Stromal cell of bone marrow (primary cell): ENCODE results near the gene PAH.

ENCODE experiments used
- DNase-seq: peaks from one replicate; pipeline ENCODE4 v3.0.0-alpha.2; 2012; ENCODE audit warnings: low read depth

Gene PAH

DNA sequence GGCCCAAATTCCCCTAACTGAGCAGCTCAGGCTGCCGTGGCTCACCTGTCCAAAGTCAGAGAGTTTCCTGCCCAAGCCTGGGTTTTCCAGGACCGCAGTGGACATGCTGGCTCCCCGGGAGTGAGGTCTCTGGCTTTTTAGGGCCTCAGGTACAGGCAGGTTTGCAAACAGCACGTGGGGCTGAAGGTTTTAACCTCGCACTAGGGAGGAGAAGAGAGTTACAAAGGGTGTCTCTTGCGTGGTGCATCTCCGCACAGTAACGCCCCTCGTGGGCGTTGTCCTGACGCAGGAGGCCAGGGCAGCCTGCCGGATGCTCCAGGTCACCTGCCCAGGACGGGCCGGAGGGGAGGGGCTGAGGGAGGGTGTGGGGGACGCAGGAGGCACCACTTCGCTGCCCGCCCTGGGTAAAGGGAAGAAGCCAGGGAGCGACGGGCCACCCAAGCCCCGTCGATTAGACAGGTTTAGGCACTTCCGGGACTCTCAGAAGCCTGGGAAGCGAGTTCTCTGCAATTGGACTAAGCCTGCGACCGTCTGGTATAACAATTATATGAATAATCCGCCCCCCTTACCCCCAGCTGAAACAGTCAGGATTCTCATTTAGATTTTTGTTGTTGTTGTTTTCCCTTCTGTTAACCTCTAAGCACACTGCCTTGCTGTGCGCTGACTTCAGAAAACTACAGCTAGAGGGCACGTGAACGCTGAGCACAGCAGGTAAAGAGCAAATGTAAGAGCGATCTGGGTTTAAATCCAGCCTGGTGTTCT is at the start of gene PAH:
Gene PAH (minus strand): TSS at position 219 of the 762 bp plus-strand sequence. CDS start 114 bp downstream, at position 105.
- DNase-seq, result no peak

DNA sequence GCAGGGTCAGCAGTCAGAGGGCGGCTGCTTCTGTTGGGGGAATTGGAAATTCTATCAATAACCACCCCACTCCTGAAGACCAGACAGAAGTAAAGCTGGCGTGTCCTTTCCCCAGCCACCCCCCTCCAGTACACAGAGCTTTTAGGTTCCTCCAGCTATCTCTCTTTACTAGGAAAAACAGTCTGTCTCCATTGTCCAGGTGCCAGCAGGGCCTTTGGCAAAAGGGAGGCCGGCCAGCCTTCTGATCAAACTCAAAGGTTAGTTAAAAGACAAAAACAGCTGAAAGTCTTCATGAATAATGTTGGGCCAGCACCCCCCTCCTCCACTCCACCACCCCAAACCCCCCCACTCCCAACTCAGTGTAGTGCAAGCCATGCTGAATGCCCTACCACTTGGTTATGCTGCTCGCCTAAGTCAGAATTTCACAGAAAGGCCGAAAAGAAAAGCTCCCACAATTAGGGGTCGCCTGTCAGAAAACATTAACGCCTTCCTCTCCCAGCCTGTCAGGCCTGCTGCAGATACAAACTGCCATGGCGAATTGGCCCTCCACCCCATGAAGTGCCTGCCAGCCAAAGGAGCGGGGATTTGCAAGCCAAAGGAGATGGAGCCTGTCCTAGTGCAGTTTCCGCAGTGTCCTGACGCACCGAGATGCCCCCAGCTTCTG is 49.3 kb upstream of the PAH start:
- no peak for DNase-seq

DNA sequence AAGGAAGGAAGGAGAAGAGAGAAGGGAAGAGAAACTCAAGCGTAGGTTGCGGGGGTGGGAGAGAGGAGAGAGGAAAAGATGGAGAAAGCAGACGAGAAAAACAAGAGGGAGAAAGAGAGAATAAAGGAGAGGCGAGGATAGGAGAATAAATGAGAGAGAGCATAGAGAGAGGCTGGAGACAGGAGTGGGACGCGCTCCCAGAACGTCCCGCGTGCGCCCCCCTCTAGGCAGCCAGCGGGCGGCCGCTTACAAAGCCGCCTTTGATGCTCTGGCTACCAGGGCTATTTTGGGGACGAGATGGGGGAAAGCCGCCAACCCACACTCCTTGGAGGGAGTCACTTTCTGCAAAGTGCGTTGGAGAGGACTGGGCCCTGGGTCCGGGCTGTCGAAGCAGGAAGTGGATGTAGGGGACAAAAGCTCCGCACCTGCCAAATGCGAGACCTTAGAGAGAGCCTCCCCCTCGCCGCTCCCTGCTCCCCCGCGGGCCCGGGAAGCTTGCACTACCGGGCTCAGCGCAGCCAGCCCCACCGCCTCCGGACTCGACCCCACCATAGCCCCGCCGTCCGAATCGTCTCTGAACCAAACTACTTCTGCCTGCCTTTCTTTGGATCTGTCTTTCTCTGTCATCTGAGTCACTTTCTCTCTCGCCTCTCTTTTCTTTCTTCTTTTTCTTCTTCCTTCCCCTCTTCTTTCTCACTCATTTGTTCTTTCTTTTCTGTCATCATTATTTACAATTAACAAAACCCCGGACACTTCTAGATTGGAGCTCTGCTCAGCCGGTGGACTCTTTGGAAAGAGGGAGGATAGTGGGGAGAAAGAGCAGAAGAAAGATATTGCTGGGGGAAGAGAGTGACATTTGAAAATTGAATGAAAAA is 48.5 kb upstream of the PAH start:
- no peak for DNase-seq

DNA sequence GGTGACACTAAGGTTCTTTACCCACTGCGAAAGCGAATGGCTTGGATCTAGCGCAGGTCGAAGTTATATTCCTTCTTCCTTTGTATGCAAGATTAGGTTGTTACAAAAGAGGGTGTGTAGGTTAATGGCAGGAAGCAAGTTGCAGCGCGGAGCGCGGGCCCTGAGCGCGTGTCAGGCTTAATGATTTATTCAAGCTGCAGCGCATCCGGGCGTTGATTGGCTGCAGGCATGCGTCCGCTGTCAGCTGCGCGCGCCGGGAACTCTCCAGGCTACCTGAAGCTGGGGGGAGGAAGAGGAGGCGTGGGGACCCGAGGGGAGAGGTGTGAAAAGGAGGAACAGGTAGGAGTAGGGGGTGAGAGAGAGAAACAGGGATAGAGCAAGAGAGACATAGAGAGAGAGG is 47.8 kb upstream of the PAH start:
- no peak for DNase-seq

DNA sequence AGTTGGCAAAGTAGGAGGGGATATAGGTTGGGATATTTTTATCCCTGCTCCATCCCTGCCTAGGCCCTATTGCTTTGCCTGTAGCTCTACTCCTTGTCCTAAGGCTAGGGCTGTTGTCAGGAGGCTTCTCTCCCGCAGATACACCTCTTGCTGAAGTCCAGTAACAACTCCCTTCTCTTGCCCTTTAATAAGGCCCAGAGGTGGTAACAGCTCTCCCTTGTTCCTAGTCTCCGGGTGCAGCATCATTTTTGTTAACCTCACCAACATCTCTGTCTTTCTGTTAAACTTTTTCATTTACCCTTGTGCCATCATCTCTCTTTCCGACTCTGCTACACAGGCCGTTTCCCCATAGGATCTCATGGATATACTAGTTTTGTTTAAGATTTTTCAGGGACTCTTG is 46.8 kb upstream of the PAH start:
- DNase-seq, result no peak

DNA sequence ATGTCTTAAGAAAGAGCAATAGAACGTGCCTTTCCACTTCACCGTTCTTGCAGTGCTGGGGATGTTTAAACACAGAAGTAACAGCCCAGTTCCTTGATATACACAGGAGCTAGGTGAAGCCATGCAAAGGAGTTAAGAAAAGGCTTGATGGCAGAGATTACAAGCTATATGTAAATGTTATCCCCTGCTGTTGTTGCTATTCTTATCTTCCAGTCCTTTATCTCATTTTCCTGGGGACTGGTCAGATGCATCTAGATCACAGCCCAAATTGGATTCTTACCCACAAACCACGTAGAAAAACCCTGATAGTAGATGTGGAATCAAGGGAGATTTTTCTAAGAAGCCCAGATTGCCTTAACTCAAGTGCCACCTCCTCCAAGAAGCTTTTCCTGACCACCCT is 45.9 kb upstream of the PAH start:
- no peak for DNase-seq

DNA sequence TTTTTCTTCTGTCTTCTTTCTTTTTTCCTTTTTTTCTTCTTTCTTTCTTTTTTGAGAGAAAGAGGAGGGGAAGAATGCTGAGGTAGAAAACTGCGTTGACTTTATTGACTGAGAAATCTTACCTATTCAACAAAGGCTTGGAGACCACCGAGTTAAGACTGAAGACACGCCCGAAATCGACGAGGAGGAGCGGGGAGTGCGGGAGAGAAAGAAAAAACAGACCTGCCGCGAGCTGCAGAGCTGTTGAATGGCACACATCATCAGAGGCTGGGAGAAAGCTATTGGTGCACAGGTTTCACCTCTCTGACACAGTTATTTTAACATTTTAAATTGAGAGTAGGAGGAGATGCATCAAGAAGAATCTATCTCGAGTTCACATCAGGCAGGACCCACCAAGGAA is 45.5 kb upstream of the PAH start:
- no peak for DNase-seq

DNA sequence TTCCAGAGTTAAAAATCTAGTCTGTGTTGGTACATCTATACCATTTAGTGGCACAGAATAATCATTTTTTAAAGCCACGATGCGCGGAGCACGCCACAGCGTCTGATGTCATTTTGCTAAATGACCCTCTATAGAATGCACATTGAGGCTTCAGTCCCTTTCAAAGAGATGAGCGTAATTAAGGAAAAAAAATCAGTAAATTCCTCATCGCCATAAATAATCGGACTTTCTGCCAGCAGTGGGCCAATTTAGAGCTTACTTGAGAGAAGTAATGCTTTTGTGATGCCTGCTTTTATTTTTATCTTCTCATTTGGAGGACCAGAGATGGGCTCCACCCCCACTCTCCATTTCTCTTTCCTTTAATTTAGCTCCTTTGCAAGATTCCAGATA is 44.4 kb upstream of the PAH start:
- DNase-seq, result no peak

DNA sequence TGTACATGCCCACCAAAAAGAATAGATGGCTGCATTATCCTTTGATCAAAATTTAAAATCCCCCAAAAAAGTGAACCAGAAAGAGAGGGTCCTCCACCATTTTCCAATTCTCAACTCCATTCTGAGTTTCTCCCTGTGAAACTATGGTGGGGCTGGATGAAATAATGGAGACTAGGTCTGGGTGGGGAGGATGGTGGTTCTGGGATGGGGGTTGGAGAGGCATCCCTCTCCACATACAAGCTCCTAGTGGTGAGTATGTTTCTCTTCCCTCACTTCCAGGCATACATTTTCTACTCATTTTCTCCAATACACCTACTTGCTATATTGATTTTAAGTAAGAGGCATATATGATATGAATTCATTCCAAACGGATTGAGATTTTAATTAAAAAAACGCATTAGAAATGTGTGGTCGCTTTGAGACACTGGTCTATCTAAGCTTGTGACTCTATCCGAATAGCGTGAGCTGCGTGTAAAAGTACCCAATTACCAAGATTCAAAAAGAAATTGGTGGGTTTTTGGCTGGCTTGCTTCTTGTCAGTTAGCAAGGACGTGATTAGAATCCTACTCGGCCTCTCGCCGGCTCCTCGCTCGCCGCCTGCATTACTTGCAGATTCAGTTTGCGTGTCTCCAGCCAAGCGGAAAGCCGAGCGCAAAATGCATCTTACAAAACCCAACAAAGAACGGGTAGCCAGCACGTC is 43.9 kb upstream of the PAH start:
- DNase-seq, result no peak

DNA sequence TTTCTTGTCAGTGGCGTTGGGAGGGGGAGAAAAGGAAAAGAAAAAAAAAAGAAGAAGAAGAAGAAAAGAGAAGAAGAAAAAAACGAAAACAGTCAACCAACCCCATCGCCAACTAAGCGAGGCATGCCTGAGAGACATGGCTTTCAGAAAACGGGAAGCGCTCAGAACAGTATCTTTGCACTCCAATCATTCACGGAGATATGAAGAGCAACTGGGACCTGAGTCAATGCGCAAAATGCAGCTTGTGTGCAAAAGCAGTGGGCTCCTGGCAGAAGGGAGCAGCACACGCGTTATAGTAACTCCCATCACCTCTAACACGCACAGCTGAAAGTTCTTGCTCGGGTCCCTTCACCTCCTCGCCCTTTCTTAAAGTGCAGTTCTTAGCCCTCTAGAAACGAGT is 42.3 kb upstream of the PAH start:
- DNase-seq, result no peak

DNA sequence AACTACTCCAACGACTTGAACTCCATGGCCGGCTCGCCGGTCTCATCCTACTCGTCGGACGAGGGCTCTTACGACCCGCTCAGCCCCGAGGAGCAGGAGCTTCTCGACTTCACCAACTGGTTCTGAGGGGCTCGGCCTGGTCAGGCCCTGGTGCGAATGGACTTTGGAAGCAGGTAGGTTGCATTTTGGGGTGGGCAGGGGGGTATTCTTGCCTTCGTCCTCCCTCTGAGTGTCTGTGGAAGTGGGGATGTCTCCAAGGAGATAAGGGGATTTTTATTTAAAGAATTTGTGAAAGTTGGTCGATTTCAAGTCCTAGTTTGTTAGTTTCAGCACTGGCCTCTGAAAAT is 41.8 kb upstream of the PAH start:
- DNase-seq, result no peak

DNA sequence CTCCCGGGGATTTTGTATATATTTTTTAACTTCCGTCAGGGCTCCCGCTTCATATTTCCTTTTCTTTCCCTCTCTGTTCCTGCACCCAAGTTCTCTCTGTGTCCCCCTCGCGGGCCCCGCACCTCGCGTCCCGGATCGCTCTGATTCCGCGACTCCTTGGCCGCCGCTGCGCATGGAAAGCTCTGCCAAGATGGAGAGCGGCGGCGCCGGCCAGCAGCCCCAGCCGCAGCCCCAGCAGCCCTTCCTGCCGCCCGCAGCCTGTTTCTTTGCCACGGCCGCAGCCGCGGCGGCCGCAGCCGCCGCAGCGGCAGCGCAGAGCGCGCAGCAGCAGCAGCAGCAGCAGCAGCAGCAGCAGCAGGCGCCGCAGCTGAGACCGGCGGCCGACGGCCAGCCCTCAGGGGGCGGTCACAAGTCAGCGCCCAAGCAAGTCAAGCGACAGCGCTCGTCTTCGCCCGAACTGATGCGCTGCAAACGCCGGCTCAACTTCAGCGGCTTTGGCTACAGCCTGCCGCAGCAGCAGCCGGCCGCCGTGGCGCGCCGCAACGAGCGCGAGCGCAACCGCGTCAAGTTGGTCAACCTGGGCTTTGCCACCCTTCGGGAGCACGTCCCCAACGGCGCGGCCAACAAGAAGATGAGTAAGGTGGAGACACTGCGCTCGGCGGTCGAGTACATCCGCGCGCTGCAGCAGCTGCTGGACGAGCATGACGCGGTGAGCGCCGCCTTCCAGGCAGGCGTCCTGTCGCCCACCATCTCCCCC is 41.2 kb upstream of the PAH start:
- DNase-seq, result no peak

DNA sequence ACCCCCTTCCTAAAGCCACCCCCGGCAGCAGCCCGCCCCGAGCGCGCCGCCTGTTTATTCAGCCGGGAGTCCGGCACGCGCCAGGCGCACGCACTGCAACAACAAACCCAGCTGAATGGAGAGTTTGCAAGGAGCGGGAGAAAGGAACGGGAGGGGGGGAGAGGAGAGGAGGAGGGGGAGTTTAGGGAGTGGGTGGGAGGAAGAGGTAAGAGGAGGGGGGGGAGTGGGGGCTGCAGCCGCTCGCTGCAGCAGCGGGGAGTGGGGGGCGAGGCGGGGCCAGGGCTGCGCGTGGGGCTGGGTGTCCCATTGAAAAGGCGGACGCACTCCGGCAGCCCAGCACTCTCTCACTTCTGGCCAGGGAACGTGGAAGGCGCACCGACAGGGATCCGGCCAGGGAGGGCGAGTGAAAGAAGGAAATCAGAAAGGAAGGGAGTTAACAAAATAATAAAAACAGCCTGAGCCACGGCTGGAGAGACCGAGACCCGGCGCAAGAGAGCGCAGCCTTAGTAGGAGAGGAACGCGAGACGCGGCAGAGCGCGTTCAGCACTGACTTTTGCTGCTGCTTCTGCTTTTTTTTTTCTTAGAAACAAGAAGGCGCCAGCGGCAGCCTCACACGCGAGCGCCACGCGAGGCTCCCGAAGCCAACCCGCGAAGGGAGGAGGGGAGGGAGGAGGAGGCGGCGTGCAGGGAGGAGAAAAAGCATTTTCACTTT is 40.5 kb upstream of the PAH start, which contains the start of gene ASCL1:
Gene ASCL1 (plus strand): TSS at position 336 of the 712 bp plus-strand sequence. CDS start 571 bp downstream, outside the sequence.
- no peak for DNase-seq

DNA sequence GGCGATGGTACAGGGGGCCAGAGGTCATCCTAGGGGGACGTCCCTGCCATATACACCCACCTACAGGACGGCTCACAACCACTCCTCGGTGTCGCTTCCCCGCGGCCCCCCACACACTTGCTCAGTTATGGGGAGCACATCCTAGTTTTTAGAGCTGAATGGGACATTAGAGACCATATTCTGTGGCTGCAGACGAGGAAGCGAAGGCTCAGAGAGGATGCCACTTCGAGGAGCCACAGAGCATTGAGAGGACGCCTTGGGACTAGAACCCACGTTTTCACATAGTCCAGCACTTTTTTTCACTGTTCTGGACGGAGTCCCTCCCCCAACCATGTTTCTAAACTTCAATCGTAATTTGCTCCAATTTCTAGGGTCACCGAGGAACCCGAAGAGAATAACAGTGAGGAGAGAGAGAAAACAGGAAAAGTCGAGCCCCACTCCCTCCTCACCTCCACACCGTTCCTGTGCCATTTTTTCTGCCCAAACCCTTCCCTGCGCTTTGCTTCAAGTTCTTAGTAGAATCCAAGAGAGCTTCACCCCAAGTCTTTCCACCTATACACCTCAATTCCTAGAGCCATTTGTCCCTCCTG is 39.8 kb upstream of the PAH start:
- DNase-seq, result no peak

DNA sequence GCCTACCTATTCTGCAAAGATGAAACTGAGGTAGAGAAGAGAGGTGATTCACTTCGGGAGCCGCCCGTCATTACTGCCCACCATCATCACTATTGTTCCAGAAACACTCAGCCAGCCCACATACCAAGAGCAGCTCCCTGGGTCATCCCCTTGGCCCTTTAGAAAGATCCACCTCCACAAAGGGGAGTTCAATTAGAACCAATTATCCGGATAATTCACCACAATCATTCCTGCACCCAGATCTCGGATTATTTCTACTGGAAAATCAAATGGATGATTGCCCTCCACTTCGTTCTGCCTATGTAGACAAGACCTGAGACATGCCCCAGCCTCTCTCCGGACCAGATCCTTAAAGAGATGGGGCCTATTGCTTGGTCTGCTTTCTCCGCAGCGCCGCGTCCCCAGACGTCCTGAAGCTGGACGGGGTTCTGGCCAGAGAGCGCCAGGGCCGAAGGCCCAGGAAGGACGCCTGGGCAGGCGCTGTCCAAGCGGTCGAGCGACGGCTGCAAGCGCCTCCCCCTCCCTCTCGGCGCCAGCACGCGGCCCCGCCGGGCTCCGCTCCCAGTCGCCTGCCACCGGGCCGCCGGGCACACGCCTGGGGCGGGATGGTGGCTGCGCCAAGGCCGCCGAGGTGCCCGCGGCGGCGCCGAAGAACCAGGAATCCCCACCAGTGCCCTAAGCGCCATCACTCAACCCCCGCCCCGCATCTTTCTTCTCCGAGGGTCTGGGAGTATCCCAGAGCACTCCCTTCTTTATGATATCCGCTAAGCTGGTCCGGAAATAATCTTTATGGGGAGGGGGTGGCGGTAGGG is 39.1 kb upstream of the PAH start:
- no peak for DNase-seq

DNA sequence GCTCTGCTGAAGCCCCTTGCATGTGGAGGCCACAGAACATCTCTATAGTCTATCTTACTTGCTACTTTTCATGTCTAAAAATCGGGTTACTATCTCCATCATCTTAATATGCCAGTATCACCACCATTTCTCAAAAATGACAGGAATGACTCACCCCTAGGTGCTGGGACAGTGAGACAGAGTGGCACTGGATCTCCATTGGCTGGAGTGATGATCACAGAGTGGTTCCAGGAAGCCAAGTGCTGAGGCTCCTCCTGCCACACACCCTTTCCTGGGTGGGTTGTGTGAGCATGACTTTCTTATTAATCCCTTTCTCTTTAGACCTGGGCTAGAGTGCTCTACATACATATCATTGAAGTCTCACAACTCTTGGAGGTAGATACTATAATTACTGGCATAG is 37.1 kb upstream of the PAH start:
- no peak for DNase-seq

DNA sequence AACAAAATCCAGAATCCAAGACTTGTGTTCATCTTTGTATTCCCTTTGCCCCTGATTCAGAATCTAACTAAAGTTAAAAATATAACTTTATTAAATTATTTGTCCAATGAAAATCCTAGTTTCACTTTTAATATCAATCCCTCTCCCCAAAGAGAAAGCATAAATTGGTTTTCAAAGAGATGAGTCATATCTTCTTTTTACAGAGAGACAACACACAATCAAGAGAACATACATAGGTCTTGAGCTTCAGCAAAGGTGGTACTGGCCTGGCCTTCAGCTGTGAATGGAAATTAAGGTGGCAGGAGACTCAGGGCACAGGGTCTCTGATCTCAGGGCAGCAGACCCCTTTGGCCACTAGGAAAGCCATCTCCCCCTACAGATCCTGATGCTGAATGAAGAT is 36.2 kb upstream of the PAH start:
- DNase-seq, result no peak

DNA sequence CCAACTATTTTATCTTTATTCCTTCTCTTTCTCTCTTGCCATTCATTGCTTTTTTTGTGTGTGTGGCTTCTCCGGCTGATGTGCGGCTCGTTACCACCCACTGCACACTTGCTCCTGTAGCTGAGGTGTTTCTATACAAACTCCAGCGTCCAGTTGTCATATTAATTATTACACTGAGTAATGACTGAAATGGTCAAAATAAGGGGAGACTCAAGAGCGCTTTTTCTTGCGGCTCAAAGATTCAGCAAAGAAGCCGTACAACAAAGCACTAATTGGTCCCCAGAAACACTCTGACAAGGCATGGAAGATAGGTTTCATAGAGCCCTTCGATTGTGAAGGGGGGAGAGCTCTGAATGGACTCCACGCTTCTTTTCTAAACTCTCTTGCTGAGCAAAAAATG is 34.8 kb upstream of the PAH start:
- DNase-seq, result no peak

DNA sequence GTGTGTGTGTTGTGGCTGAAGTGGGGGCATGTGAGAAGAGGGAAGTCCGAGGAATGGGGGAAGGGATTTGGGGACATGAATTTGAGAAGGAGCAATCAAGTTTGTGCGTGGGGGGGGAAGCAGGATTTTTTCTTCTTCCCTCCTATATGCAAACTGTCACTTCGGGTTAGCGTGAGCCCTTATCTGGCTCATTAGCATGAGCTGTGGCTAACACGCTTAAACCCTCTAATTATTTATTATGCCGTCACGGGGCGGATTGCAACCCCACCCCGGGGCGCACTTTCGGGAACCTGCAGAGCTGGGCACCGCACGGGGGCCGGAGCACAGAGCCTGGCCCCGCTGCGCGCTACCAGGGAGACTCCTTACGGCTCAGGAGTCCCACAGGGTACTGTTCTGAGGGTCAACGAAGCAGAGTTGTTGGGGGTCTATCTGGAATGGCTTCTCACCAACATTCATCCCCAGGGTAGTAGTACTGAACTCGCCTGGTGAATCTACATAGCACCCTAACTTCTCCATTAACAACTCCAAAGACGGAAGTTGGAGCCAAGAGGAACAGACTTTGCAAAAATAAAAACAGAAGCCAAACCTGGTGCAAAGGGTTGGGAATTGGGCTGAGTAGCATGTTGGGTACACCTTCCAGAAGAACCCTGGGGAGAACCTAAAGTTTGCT is 34.0 kb upstream of the PAH start:
- no peak for DNase-seq
